HepG2 (cell line): ENCODE data around the gene CNPPD1. TPM values are rescaled to one million over a fixed set of nuclear protein-coding genes. Genes with fewer than 3 reads are reported as not detected.

ENCODE experiments used
- ATRX ChIP-seq: sonication (generic); formaldehyde crosslinking; IDR thresholded peaks from 2 replicates; pipeline ENCODE4 v1.4.0; 2020; ENCODE audit warnings: missing genetic modification reagents, borderline replicate concordance
- BATF2 ChIP-seq: sonication (generic); formaldehyde crosslinking; IDR thresholded peaks from 2 replicates; pipeline ENCODE4 v1.8.0; 2022; ENCODE audit warnings: mild to moderate bottlenecking, missing genetic modification reagents, moderate library complexity
- E2F5 ChIP-seq: sonication (generic); formaldehyde crosslinking; conservative IDR thresholded peaks from 2 replicates; pipeline ENCODE4 v1.4.0; 2020; ENCODE audit warnings: missing genetic modification reagents
- EZH2 ChIP-seq: conservative IDR thresholded peaks from 2 replicates; pipeline ENCODE4 v1.6.1; 2012; ENCODE audit warnings: mild to moderate bottlenecking, low read depth, low read length, moderate library complexity
- HMGXB4 ChIP-seq, 2 experiments: sonication (generic) in 1 of 2; formaldehyde crosslinking in 1 of 2; IDR thresholded peaks; 2 replicates each; pipeline versions ENCODE4 v1.4.0 to v1.6.1; 2018 to 2020; ENCODE audit warnings: missing genetic modification reagents in 2 of 2, borderline replicate concordance in 1 of 2, low read depth in 1 of 2, mild to moderate bottlenecking in 1 of 2, missing biosample characterization in 1 of 2
- IRF2 ChIP-seq: IDR thresholded peaks from 2 replicates; pipeline ENCODE4 v1.6.1; 2018; ENCODE audit warnings: missing genetic modification reagents, missing compliant biosample characterization
- KDM1A ChIP-seq: IDR thresholded peaks from 2 replicates; pipeline ENCODE4 v1.6.1; 2016; ENCODE audit warnings: missing compliant biosample characterization
- KDM5A ChIP-seq: fragments of 200-600 bp; sonication (generic); IDR thresholded peaks from 2 replicates; pipeline ENCODE4 v1.7.0; 2018; ENCODE audit warnings: antibody characterized with exemption, mild to moderate bottlenecking, low read length, borderline replicate concordance
- MED13 ChIP-seq: sonication (generic); formaldehyde crosslinking; IDR thresholded peaks from 2 replicates; pipeline ENCODE4 v1.5.0; 2020; ENCODE audit warnings: missing genetic modification reagents
- NFYC ChIP-seq: IDR thresholded peaks from 2 replicates; pipeline ENCODE4 v1.6.1; 2016; ENCODE audit warnings: missing genetic modification reagents, missing compliant biosample characterization
- NONO ChIP-seq, 2 experiments: fragments of 450-650 bp in 1 of 2; sonication (generic) in 1 of 2; formaldehyde crosslinking in 1 of 2; IDR thresholded peaks in 1 of 2; conservative IDR thresholded peaks in 1 of 2; 2 replicates each; pipeline versions ENCODE4 v1.6.1 to v1.8.0; 2017 to 2022; ENCODE audit warnings: mild to moderate bottlenecking in 1 of 2, missing genetic modification reagents in 1 of 2, moderate library complexity in 1 of 2
- PREB ChIP-seq: sonication (generic); formaldehyde crosslinking; IDR thresholded peaks from 2 replicates; pipeline ENCODE4 v1.4.0; 2020; ENCODE audit warnings: missing genetic modification reagents
- SUZ12 ChIP-seq: fragments of 150-350 bp; IDR thresholded peaks from 2 replicates; pipeline ENCODE4 v1.6.1; 2014; ENCODE audit warnings: low read depth, low read length
- TARDBP ChIP-seq: sonication (generic); formaldehyde crosslinking; IDR thresholded peaks from 2 replicates; pipeline ENCODE4 v1.8.0; 2022; ENCODE audit warnings: mild to moderate bottlenecking, missing genetic modification reagents
- TEF ChIP-seq: sonication (generic); formaldehyde crosslinking; IDR thresholded peaks from 2 replicates; pipeline ENCODE4 v1.5.0; 2020; ENCODE audit warnings: missing genetic modification reagents
- ZBTB7A ChIP-seq: sonication (generic); formaldehyde crosslinking; IDR thresholded peaks from 2 replicates; pipeline ENCODE4 v1.8.0; 2022; ENCODE audit warnings: mild to moderate bottlenecking, missing genetic modification reagents
- ZNF180 ChIP-seq: sonication (generic); formaldehyde crosslinking; IDR thresholded peaks from 2 replicates; pipeline ENCODE4 v1.4.0; 2020; ENCODE audit warnings: low read depth, missing genetic modification reagents, borderline replicate concordance
- ZNF3 ChIP-seq: IDR thresholded peaks from 2 replicates; pipeline ENCODE4 v1.7.0; 2017; ENCODE audit warnings: inconsistent platforms
- ZNF513 ChIP-seq: sonication (generic); formaldehyde crosslinking; conservative IDR thresholded peaks from 2 replicates; pipeline ENCODE4 v1.5.0; 2020; ENCODE audit warnings: missing genetic modification reagents
- ZNF598 ChIP-seq: sonication (generic); formaldehyde crosslinking; IDR thresholded peaks from 2 replicates; pipeline ENCODE4 v1.5.1; 2020; ENCODE audit warnings: mild to moderate bottlenecking, missing genetic modification reagents, borderline replicate concordance
- ZNF749 ChIP-seq: sonication (generic); formaldehyde crosslinking; IDR thresholded peaks from 2 replicates; pipeline ENCODE4 v1.8.0; 2022; ENCODE audit warnings: mild to moderate bottlenecking, missing genetic modification reagents, moderate library complexity, borderline replicate concordance
- ZNF879 ChIP-seq: sonication (generic); formaldehyde crosslinking; IDR thresholded peaks from 2 replicates; pipeline ENCODE4 v1.8.1; 2023; ENCODE audit warnings: missing genetic modification reagents
- polyA plus RNA-seq, 8 experiments: library from polyadenylated mRNA; depleted of rRNA in 3 of 8; stranded (reverse) in 7 of 8; unstranded in 1 of 8; fragments of >200 nt; fragmentation: Illumina TruSeq in 4 of 8; extraction: Trizol in 4 of 8; gene quantifications; 2 replicates each; pipeline versions ENCODE4 v1.2.1 to v1.2.3, GENCODE V29; 2011 to 2016; ENCODE audit warnings: low read depth in 4 of 8, missing spikeins in 1 of 8, mixed read lengths in 1 of 8; ENCODE audit not compliant: insufficient read depth in 1 of 8
- total RNA-seq, 5 experiments: library from RNA; depleted of rRNA; stranded (reverse); fragments of >200 nt; fragmentation: Illumina TruSeq; extraction: Trizol; gene quantifications; 2 replicates each; pipeline ENCODE4 v1.2.3, GENCODE V29; 2016; ENCODE audit warnings: low read depth in 1 of 5

CNPPD1 gene
- total and polyA plus RNA-seq, 2 of the 13 experiments (the other 11 are each of a cell fraction or from before 2014, with no cell fraction given): 35.5 to 49.4 TPM

GRCh38 chr2:219160186-219161017 lies 16.3 kb downstream of the CNPPD1 start, which contains the start of gene NHEJ1 (continued):
- TF ChIP-seq NONO (IDR thresholded peaks at IDR 0.05): no peak
- peak; percentile 84; the same call in 1 of the 2 replicates for TF ChIP-seq NONO (CRISPR knock-in tag; conservative IDR thresholded peaks at IDR 0.05)
- no peak for TF ChIP-seq EZH2
- TF ChIP-seq ATRX (CRISPR knock-in tag): no peak
- peak; percentile 77; the same call in 1 of the 2 replicates for TF ChIP-seq ZNF749 (CRISPR knock-in tag)
- 0 out of 2 replicates have a peak, but pooled peaks have one; percentile 25 for TF ChIP-seq ZNF513
- TF ChIP-seq ZNF180 (CRISPR knock-in tag): no peak
- peak; percentile 87 for TF ChIP-seq MED13
- TF ChIP-seq ZNF879 (CRISPR knock-in tag): peak; percentile 94
- TF ChIP-seq ZNF3: peak; percentile 36; the same call in 1 of the 2 replicates
- TF ChIP-seq NFYC (CRISPR knock-in tag): no peak
- peak; percentile 65; the same call in 1 of the 2 replicates for TF ChIP-seq BATF2 (CRISPR knock-in tag)
- TF ChIP-seq ZBTB7A: peak; percentile 74
- peak; percentile 85 for TF ChIP-seq IRF2 (CRISPR knock-in tag)
- TF ChIP-seq SUZ12: no peak
- no peak for TF ChIP-seq KDM1A
- TF ChIP-seq PREB (CRISPR knock-in tag): peak; percentile 27; the same call in 1 of the 2 replicates
- TF ChIP-seq HMGXB4 (CRISPR knock-in tag; IDR thresholded peaks at IDR 0.05; ENCODE audit: borderline replicate concordance in 1 of 2, low read depth in 1 of 2): peak; percentile 91 to 94; a peak in 3 of 4 replicates
- TF ChIP-seq E2F5: peak; percentile 63; the same call in 1 of the 2 replicates
- TF ChIP-seq TEF: 0 out of 2 replicates have a peak, but pooled peaks have one; percentile 57
- peak; percentile 83; the same call in 1 of the 2 replicates for TF ChIP-seq KDM5A
- TF ChIP-seq TARDBP: peak; percentile 95
- TF ChIP-seq ZNF598 (CRISPR knock-in tag): peak; percentile 93
